Esophagus squamous epithelium (tissue), 4 donors: Measurements from ENCODE around the gene ADAMTS14.

Experiments
- POLR2A ChIP-seq, 4 donors: fragments of 450-650 bp; IDR thresholded peaks; one replicate each; pipeline ENCODE4 v1.6.1; 2017; ENCODE audit warnings: antibody characterized with exemption in 4 of 4, mild to moderate bottlenecking in 4 of 4, moderate library complexity in 3 of 4
- TF ChIP-seq, protein P1 (sequence below), 6 experiments: fragments of 450-650 bp in 4 of 6; fragments of 200-600 bp in 2 of 6; sonication (generic) in 2 of 6; IDR thresholded peaks; one replicate each; pipeline ENCODE4 v1.5.1; 2016 to 2019; ENCODE audit warnings: antibody characterized with exemption in 6 of 6, mild to moderate bottlenecking in 4 of 6, moderate library complexity in 4 of 6

DNA sequence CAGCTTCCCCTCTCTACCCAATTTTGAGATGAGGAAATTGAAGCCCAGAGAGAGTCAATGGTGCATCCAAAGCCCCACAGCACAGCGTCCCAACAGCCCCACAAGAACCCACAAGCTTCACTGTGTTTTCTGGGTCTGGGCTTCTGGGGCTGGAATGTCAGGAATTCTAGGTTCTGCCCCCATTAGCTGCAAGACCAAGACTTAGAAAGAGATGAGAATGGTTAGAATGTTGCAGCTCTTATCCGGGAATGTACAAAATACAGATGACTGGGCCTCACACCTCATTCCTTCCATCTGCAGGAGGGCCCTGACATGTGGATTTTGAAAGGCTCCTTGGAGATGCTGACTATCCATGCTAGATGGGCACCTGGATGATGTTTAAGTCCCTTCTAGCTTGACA, 137.4 kb downstream of the ADAMTS14 start:
- TF ChIP-seq, protein P1, sequence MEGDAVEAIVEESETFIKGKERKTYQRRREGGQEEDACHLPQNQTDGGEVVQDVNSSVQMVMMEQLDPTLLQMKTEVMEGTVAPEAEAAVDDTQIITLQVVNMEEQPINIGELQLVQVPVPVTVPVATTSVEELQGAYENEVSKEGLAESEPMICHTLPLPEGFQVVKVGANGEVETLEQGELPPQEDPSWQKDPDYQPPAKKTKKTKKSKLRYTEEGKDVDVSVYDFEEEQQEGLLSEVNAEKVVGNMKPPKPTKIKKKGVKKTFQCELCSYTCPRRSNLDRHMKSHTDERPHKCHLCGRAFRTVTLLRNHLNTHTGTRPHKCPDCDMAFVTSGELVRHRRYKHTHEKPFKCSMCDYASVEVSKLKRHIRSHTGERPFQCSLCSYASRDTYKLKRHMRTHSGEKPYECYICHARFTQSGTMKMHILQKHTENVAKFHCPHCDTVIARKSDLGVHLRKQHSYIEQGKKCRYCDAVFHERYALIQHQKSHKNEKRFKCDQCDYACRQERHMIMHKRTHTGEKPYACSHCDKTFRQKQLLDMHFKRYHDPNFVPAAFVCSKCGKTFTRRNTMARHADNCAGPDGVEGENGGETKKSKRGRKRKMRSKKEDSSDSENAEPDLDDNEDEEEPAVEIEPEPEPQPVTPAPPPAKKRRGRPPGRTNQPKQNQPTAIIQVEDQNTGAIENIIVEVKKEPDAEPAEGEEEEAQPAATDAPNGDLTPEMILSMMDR (IDR thresholded peaks at IDR 0.05), result no peak
- no peak for TF ChIP-seq POLR2A (IDR thresholded peaks at IDR 0.05)
